DMS153 (cell line): ENCODE data around the gene CD7.

ENCODE experiments used
- DNase-seq: peaks from one replicate; lab custom pipeline; 2025; lab: John Stamatoyannopoulos, UW

CD7 gene

DNA sequence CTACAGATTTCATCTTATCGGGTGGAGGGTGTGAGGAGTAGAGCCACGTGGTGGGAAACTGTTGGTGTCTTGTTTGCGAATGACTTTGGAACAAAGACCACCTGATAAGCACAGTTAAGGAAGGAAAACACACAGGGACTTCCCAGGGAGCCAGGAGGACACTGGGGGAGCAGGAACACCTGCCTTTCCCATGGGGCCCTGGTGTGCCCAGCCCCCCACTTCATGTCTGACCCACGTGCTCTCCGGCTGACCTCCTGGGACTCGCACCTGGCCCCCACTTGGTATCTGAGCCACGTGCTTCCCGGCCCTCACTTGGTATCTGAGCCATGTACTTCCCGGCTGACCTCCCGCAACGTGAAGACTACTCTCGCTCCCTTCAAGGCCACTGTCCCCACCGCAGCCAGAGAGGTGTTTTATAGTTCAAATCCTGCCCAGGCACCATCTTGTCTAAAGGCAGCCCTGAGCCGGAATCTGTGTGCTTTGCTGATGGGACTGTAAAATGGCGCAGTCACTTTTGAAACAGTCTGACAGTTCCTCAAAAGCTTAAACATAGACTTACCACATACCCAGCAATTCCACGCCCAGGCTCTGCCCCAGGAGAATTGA lies 38.5 kb downstream of the CD7 start:
- no peak for DNase-seq

- DNase-seq, result no peak
Measured at GRCh38 chr17:82278308-82278707, 39.1 kb downstream of the CD7 start.

GRCh38 chr17:82277851-82278250 lies 39.6 kb downstream of the CD7 start:
- no peak for DNase-seq

DNA sequence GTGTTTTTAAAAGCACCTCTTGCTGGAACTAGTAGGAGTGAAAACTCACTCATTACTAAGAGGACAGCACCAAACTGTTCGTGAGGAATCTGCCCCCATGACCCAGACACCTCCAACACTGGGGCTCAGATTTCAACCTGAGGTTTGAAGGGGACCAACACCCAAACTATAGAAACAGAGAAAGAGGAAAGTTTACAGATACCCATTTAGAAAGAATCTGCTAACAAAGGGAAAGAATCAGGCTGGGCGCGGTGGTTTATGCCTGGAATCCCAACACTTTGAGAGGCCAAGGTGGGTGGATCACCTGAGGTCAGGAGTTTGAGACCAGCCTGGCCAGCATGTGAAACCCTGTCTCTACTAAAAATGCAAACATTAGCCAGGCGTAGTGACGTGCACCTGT lies 40.5 kb downstream of the CD7 start:
- DNase-seq, result no peak

DNA sequence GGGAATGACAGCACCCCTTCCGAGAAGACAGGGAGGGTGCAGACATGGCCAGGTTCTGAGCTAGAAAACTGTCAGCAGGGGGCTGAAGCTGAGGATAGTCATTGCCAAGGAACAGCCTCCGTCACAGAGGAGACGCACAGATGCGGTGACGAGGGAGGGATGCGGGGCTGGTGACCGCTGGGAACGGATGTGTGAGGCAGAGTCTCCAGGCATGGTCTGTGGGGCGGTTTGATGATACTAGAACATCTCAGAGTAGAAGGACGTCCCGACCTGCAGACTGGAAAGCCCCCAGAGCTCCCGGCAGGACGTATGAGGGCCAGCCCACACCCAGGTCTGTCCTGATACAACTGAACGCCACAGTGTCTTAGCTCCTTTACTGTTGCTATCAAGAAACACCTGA lies 42.1 kb downstream of the CD7 start:
- no peak for DNase-seq

- DNase-seq, result no peak
Measured at GRCh38 chr17:82274134-82275020, 43.0 kb downstream of the CD7 start.

- DNase-seq, result peak; percentile 61
Measured at GRCh38 chr17:82273327-82274133, 43.9 kb downstream of the CD7 start, which contains the start of gene CSNK1D. Gene CSNK1D, minus strand, starts transcription at chr17:82273700. Its CDS starts 319 bp downstream, at chr17:82273381.

- no peak for DNase-seq
Measured at GRCh38 chr17:82272495-82273326, 44.7 kb downstream of the CD7 start.

- DNase-seq, result no peak
Measured at GRCh38 chr17:82271401-82271800, 46.0 kb downstream of the CD7 start.

- DNase-seq, result no peak
Measured at GRCh38 chr17:82270651-82271050, 46.8 kb downstream of the CD7 start.

GRCh38 chr17:82269882-82270500 lies 47.4 kb downstream of the CD7 start:
- no peak for DNase-seq

GRCh38 chr17:82269138-82269881 lies 48.1 kb downstream of the CD7 start:
- DNase-seq, result no peak

DNA sequence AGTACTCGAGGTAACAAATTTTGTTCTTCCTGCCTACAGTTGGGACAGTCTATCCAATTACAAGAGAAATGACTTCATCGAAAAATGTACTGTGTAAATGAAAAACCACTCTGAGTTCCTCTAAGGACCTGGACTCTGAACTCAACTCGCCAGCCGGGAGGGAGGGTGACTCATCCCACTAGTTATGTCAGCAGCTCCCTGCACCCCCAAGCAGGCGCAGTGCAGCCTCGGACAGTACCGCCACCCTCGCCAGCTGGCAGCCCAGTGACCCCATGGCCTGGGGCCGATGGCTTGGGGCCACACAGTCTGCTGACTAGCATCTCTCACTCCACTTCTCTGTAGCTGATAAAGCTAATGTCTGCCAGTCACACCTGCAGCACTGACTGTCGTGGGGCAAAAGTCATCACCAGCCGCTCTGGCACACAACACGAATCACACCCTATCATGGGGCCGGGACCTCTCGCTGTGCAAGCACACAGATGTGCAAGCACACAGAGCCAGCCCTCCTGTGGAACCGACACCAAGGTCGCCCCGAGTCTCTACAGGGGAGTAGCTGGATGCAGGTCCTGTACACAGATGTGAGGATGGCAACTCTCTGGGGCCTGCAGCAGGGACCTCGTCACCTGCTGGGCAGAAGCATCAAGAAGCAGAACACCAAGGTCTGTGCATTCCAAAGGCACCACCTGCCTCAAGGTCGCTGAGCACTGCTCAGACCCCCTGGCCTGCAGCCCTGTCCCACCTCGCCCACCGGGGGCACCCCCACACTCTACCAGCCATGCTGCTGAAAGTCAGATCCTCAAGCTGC lies 49.6 kb downstream of the CD7 start:
- DNase-seq, result no peak

GRCh38 chr17:82266142-82266541 lies 51.3 kb downstream of the CD7 start:
- no peak for DNase-seq
